Common myeloid progenitor, CD34-positive (primary cell): ENCODE data around the gene ARHGAP15.

Source experiments
- CTCF ChIA-PET: fragments of 350-600 bp; sonication (Branson Sonifier 250); formaldehyde crosslinking; loops from one replicate; lab custom pipeline; 2021; ENCODE audit warnings: antibody characterized with exemption; lab: Charles Lee
- POLR2A ChIA-PET: fragments of 350-600 bp; sonication (Branson Sonifier 250); formaldehyde crosslinking; loops from one replicate; lab custom pipeline; 2021; ENCODE audit warnings: antibody characterized with exemption; lab: Charles Lee
- DNase-seq, 3 donors: peaks; one replicate each; pipeline versions ENCODE4 v3.0.0 to v3.0.0-alpha.2; 2013
- H3K27ac ChIP-seq, 2 experiments: 1 replicate in 1 of 2; 2 replicates in 1 of 2; pipeline ENCODE4 v1.7.0; 2013; ENCODE audit warnings: inconsistent platforms in 2 of 2, low read length in 2 of 2, mild to moderate bottlenecking in 2 of 2, low read depth in 1 of 2, moderate library complexity in 1 of 2; ENCODE audit not compliant: severe bottlenecking in 2 of 2, insufficient read depth in 1 of 2, poor library complexity in 1 of 2
- H3K27me3 ChIP-seq, 5 experiments: replicated peaks in 2 of 5; 1 replicate in 3 of 5; 2 replicates in 2 of 5; pipeline versions ENCODE4 v1.6.1 to v1.7.0; 2013; ENCODE audit warnings: low read length in 4 of 5, mild to moderate bottlenecking in 2 of 5, moderate library complexity in 2 of 5, inconsistent platforms in 1 of 5; ENCODE audit not compliant: insufficient read depth in 5 of 5, control insufficient read depth in 4 of 5
- H3K36me3 ChIP-seq, 4 experiments: 1 replicate in 2 of 4; 2 replicates in 2 of 4; pipeline versions ENCODE4 v1.6.1 to v1.7.0; 2013; ENCODE audit warnings: low read length in 3 of 4, control low read depth in 1 of 4, mild to moderate bottlenecking in 1 of 4; ENCODE audit not compliant: control insufficient read depth in 4 of 4, insufficient read depth in 4 of 4
- H3K4me1 ChIP-seq, 4 experiments: 1 replicate in 3 of 4; 2 replicates in 1 of 4; pipeline versions ENCODE4 v1.6.1 to v1.7.1; 2013; ENCODE audit warnings: low read length in 3 of 4, mild to moderate bottlenecking in 3 of 4, control low read depth in 1 of 4, inconsistent platforms in 1 of 4, moderate library complexity in 1 of 4; ENCODE audit not compliant: control insufficient read depth in 4 of 4, insufficient read depth in 4 of 4; ENCODE audit errors: control extremely low read depth in 1 of 4
- H3K4me3 ChIP-seq, 7 experiments: 1 replicate in 4 of 7; 2 replicates in 3 of 7; pipeline versions ENCODE4 v1.5.1 to v1.7.0; 2013; ENCODE audit warnings: mild to moderate bottlenecking in 7 of 7, low read length in 6 of 7, moderate library complexity in 6 of 7, inconsistent platforms in 2 of 7, low read depth in 2 of 7, control low read depth in 1 of 7; ENCODE audit not compliant: insufficient read depth in 4 of 7, control insufficient read depth in 1 of 7; ENCODE audit errors: extremely low read depth in 1 of 7
- H3K9me3 ChIP-seq, 5 experiments: 1 replicate in 4 of 5; 2 replicates in 1 of 5; pipeline versions ENCODE4 v1.6.1 to v1.7.1; 2013; ENCODE audit warnings: low read length in 4 of 5, mild to moderate bottlenecking in 2 of 5, inconsistent platforms in 1 of 5, low read depth in 1 of 5, moderate library complexity in 1 of 5; ENCODE audit not compliant: control insufficient read depth in 4 of 5, insufficient read depth in 2 of 5; ENCODE audit errors: control extremely low read depth in 1 of 5
- WGBS: methylation state at CpG from one replicate; pipeline ENCODE4 v1.1.5; 2013; ENCODE audit not compliant: insufficient coverage; 5-methylcytosine and 5-hydroxymethylcytosine counted together

ARHGAP15 gene

DNA sequence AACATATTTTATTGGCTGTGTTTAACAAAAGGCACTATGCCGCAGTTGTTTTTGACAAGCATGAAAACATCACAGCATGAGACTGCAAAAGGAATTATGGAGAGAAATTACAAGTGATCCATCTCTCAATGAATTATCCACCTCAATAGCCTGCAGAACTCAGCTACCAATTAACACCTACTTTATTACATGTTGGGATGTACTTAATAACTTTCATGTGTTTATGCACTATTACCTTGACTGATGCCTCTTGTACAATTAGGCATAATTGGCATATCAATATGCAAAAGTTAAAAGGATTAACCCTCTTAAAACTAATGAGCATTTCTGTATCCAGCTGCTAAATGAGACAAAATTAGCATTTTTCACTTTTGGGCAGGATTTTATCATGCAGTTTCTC lies 27.8 kb downstream of the ARHGAP15 start:
- no peak for DNase-seq
- Histone ChIP-seq H3K4me1 (peaks cover 14 to 48% (median 35%) of the 10 kb centered on the region in 4 experiments), H3K36me3 (peaks cover 3 to 40% (median 6%) of the 10 kb centered on the region in 4 experiments), H3K27ac (no peak overlapping the region), H3K4me3 (no peak overlapping the region), H3K27me3 (no peaks in the 10 kb centered on the region), H3K9me3 (no peaks in the 10 kb centered on the region)
- WGBS, result no CpG with 5 or more reads among the region's 1 CpG
- CTCF ChIA-PET, result interaction anchor here (0.8 to 8.4 kb wide), 7 partner anchors 15 to 102 kb away, joined by 3 to 100 read pairs (median 3); no protein-coding TSS in a partner anchor
- POLR2A ChIA-PET, result no interaction called here

DNA sequence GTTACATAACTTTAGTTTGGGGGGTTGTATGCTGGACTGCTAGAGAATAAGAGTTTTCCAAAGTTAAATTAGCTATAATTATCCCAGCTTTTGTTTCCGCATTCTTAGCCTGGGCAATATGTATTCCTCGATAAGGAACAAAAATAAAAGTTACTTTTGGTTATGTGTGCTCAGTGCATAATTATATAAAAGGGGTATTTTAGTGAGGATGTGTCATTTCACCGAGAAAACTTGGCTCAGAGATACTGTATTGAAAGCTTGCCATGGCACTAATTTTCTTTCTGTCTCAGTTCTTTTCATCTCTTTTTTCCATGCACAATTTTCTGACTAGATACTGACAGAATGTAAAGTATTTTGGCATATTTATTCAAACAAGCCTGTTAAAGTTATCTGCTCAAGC lies 28.2 kb downstream of the ARHGAP15 start:
- Histone ChIP-seq H3K27me3 (no peaks in the 10 kb centered on the region), H3K27ac (no peak overlapping the region), H3K36me3 (peaks cover 3 to 39% (median 7%) of the 10 kb centered on the region in 4 experiments), H3K4me3 (no peak overlapping the region), H3K9me3 (no peaks in the 10 kb centered on the region), H3K4me1 (peaks cover 12 to 46% (median 33%) of the 10 kb centered on the region in 4 experiments)
- no peak for DNase-seq
- CTCF ChIA-PET, result interaction anchor here (0.8 to 8.4 kb wide), 8 partner anchors 13 to 102 kb away, joined by 3 to 100 read pairs (median 3); no protein-coding TSS in a partner anchor
- WGBS, result no CpG with 5 or more reads among the region's 3 CpGs
- POLR2A ChIA-PET, result no interaction called here

DNA sequence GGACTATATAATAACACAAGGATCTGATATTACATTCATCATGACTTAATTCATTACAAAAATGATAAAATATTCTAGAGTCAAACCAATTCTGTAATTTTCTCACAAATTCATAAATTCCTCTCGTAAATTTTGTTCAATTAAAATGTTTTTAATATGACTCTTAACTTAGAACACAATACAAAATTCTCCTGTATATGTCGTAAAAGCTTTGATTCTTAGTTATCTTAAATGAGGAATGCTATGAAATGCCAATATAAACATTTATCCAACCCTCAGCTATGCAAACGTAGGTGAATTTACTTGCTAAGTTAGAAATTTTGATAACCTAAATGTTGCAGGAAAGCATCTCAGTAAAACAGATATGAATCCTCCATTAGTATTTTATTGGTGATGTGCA lies 28.9 kb downstream of the ARHGAP15 start:
- Histone ChIP-seq H3K36me3 (peaks cover 3 to 39% (median 7%) of the 10 kb centered on the region in 4 experiments), H3K9me3 (no peaks in the 10 kb centered on the region), H3K4me3 (peak overlapping the region in 1 of 7 experiments; percentile 68), H3K27ac (no peak overlapping the region), H3K4me1 (peaks cover 6 to 46% (median 31%) of the 10 kb centered on the region in 4 experiments), H3K27me3 (no peaks in the 10 kb centered on the region)
- POLR2A ChIA-PET, result no interaction called here
- CTCF ChIA-PET, result interaction anchor here (0.7 to 8.4 kb wide), 8 partner anchors 13 to 101 kb away, joined by 3 to 100 read pairs (median 4); no protein-coding TSS in a partner anchor
- DNase-seq, result no peak
- WGBS, result no CpG with 5 or more reads among the region's 3 CpGs

DNA sequence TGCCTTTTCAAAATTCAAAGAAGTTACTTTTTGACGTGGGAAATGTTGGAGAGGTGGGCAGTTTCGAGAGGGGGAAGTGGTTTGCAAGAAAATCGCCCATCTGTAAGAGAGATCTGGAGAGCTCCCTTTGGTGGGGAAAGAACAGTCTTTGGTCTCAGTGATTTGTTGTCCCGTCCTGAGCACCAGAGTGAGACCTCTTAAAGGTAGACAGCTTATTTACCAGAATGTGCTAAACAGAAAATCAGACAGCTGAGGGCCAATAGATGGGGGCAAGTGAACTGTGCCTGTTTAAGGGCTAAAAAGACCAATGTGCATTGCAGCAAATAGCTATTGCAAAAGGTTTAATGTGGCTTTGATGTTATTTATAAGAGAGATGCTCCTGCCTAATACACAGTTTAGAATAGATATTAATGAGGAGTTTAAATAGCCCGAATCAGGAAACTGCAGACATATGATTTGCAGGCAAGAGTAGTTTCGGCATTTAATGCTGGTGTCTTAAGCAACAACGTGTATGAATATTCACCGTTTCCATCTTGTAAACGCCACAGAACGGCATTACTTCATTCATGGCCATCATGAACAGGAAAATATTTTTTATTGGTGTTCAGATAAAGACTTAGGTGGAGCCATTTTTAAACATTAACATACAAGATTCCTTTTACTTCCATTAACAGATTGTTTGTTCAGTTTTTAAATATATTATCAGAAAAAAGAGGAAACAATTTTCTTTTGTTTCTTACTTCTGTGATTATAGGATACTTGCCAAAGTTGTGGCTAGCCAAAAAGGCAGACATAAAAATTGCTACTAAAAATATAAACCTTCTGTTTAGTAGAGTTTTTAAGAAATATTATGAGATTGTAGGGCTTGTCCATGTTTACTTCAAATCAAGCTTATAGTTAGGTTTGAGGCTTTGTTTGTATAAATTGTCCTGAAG lies 29.6 kb downstream of the ARHGAP15 start:
- WGBS, result 0% methylated on average over 3 of the region's 10 CpGs
- peak overlapping the region in 4 of 7 experiments; percentile 17 to 68 (median 39) for H3K4me3 ChIP-seq
- ChIA-PET POLR2A (no interaction called here), CTCF (interaction anchor here (0.7 to 8.4 kb wide), 9 partner anchors 10 to 101 kb away, joined by 3 to 100 read pairs (median 5); no protein-coding TSS in a partner anchor)
- DNase-seq, result peak in 2 of 3 donors; percentile 58 to 68
- no peaks in the 10 kb centered on the region for H3K9me3 ChIP-seq
- H3K27me3 ChIP-seq, result no peaks in the 10 kb centered on the region
- peak overlapping the region in 1 of 2 experiments; percentile 61 for H3K27ac ChIP-seq
- peaks cover 6 to 45% (median 30%) of the 10 kb centered on the region in 4 experiments for H3K4me1 ChIP-seq
- H3K36me3 ChIP-seq, result peaks cover 3 to 43% (median 7%) of the 10 kb centered on the region in 4 experiments

DNA sequence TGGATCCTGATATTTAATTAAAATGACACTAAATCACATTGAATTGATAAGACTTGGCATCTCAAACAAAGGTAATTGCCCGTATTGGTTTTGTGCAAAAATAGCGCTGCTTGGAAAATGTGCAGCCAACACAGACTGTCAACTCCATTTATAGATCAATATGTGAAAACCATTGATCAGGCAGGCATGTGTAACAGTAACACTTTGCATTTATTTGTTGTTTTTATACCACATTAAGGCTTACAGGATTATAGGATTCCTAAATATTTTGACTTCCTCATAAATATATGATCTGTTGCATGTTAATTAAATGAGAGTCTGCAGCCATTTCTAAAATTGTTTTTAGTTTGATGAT lies 30.2 kb downstream of the ARHGAP15 start:
- no peaks in the 10 kb centered on the region for H3K27me3 ChIP-seq
- H3K4me1 ChIP-seq, result peaks cover 6 to 45% (median 30%) of the 10 kb centered on the region in 4 experiments
- WGBS, result 60% methylated on average over 1 of the region's 2 CpGs
- no peaks in the 10 kb centered on the region for H3K9me3 ChIP-seq
- CTCF ChIA-PET, result interaction anchor here (2.0 to 8.4 kb wide), 7 partner anchors 11 to 100 kb away, joined by 5 to 100 read pairs (median 36); no protein-coding TSS in a partner anchor
- H3K4me3 ChIP-seq, result peak overlapping the region in 2 of 7 experiments; percentile 58 to 68
- peaks cover 3 to 44% (median 7%) of the 10 kb centered on the region in 4 experiments for H3K36me3 ChIP-seq
- no peak for DNase-seq
- H3K27ac ChIP-seq, result peak overlapping the region in 1 of 2 experiments; percentile 61
- POLR2A ChIA-PET, result no interaction called here

DNA sequence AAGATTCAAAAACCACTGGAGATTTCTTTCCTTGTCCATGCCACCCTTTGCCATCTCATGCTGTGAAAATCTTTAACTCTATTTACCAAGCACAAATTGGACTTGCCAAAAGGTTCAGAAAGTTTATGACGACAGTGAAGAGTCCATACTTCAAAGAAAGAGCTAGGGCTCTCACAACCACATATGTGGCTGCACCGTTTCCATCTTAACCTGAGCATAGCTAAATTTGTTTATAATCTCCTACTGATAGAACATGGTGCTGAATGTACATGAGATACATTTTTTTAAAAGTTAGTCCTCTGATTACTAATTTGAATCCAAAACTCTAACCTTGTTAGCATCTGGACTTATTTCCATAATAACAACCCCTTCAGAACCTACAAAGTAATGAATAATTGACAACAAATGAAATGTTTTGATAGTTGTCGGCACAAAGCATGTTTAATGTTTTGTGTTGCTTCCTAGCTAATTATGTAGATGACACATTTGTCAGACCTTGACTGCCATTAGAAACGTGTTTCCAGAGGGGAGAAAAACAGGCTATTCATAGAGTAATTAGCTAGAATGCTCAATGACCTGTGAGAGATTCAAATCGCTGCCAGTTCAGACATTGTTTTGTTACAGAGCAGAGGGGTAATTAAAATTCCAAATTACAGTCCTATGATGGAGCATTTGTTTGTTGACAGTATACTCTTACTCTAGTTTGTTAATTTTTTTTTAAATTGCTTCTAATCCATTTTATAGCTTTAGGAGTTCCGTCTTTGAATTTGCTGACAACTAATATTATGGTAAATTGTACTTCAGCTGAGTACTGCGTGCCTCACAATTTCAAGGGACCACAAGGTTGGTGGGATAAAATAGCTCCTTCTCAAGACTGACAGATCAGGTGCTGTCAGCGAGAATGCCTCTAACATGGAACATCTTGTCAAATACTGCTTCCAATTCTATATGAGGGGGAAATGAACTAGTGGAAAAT lies 31.8 kb downstream of the ARHGAP15 start:
- no peak overlapping the region for H3K27ac ChIP-seq
- H3K9me3 ChIP-seq, result no peaks in the 10 kb centered on the region
- CTCF ChIA-PET, result interaction anchor here (0.7 to 8.4 kb wide), 35 partner anchors 10 to 156 kb away, joined by 3 to 100 read pairs (median 5); partner anchors contain the start of gene ARHGAP15
- no peak for DNase-seq
- H3K27me3 ChIP-seq, result no peaks in the 10 kb centered on the region
- H3K36me3 ChIP-seq, result peaks cover 0 to 34% (median 5%) of the 10 kb centered on the region in 4 experiments
- no peak overlapping the region for H3K4me3 ChIP-seq
- POLR2A ChIA-PET, result interaction anchor here (0.8 kb wide), 1 partner anchor 8 kb away, joined by 3 read pairs; no protein-coding TSS in a partner anchor
- WGBS, result 84% methylated on average over 3 of the region's 8 CpGs
- peaks cover 6 to 45% (median 30%) of the 10 kb centered on the region in 4 experiments for H3K4me1 ChIP-seq
